Sigmoid colon (tissue), 4 donors: ENCODE data around the gene PARD3.

Source experiments
- POLR2AphosphoS5 ChIP-seq, 4 donors: sonication (generic); formaldehyde crosslinking; IDR thresholded peaks; one replicate each; pipeline ENCODE4 v1.6.1; 2017; ENCODE audit warnings: antibody characterized with exemption in 4 of 4
- TF ChIP-seq, protein P1 (sequence below), 4 experiments: fragments of 450-650 bp in 3 of 4; fragments of 200-600 bp in 1 of 4; IDR thresholded peaks; one replicate each; pipeline ENCODE4 v1.5.1; 2016 to 2019; ENCODE audit warnings: antibody characterized with exemption in 4 of 4, mild to moderate bottlenecking in 3 of 4, moderate library complexity in 2 of 4

DNA sequence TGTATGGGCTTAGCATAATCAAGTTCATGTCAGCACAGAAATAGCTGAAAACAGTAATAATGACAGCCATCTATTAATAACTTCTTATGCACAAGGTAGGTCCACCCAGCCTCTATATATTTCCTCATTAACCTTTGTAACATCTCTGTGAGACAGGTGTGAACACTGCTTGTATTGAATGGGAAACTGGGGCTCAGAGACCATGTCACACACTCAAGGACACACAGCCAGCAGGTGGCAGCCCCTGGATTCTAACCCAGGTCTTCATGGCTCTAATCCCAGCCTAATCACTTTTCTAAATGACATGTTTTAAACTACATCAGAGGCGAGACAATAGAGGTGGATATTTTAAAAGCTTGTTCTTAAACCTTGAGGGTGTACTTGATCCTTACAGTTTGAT is 591.4 kb downstream of the PARD3 start:
- no peak for TF ChIP-seq POLR2AphosphoS5 (IDR thresholded peaks at IDR 0.05)
- TF ChIP-seq, protein P1, sequence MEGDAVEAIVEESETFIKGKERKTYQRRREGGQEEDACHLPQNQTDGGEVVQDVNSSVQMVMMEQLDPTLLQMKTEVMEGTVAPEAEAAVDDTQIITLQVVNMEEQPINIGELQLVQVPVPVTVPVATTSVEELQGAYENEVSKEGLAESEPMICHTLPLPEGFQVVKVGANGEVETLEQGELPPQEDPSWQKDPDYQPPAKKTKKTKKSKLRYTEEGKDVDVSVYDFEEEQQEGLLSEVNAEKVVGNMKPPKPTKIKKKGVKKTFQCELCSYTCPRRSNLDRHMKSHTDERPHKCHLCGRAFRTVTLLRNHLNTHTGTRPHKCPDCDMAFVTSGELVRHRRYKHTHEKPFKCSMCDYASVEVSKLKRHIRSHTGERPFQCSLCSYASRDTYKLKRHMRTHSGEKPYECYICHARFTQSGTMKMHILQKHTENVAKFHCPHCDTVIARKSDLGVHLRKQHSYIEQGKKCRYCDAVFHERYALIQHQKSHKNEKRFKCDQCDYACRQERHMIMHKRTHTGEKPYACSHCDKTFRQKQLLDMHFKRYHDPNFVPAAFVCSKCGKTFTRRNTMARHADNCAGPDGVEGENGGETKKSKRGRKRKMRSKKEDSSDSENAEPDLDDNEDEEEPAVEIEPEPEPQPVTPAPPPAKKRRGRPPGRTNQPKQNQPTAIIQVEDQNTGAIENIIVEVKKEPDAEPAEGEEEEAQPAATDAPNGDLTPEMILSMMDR (IDR thresholded peaks at IDR 0.05), result no peak
